ENCODE data around the gene CD52.
"Not testable (repeated sequence)": the region's sequence is repeated elsewhere in the genome, so short reads cannot be mapped to it uniquely, and the experiment has no call there.

Gene CD52

GRCh38 chr1:26322042-26322331 is 4.2 kb downstream of the CD52 start:
- Mint-ChIP-seq H3K4me1 (peaks cover 5% of the 10 kb centered on the region), H3K9me3 (no peaks in the 10 kb centered on the region), H3K27ac (no peak overlapping the region), H3K27me3 (ENCODE audit: low read depth) (peaks cover 11% of the 10 kb centered on the region), H3K4me3 (no peak overlapping the region), H3K36me3 (ENCODE audit: low read depth) (no peaks in the 10 kb centered on the region)
- TF ChIP-seq CTCF (IDR thresholded peaks at IDR 0.05; ENCODE audit: unreplicated experiment in 3 of 3): no peak

GRCh38 chr1:26323382-26323781 is 5.6 kb downstream of the CD52 start:
- Mint-ChIP-seq H3K27me3 (ENCODE audit: low read depth) (peaks cover 6% of the 10 kb centered on the region), H3K9me3 (no peaks in the 10 kb centered on the region), H3K4me1 (peaks cover 5% of the 10 kb centered on the region), H3K27ac (no peak overlapping the region), H3K36me3 (ENCODE audit: low read depth) (no peaks in the 10 kb centered on the region), H3K4me3 (no peak overlapping the region)
- no peak for TF ChIP-seq CTCF (IDR thresholded peaks at IDR 0.05; ENCODE audit: unreplicated experiment in 3 of 3)

GRCh38 chr1:26324550-26324949 is 6.8 kb downstream of the CD52 start:
- no peak overlapping the region for H3K27ac Mint-ChIP-seq
- no peak for TF ChIP-seq CTCF (IDR thresholded peaks at IDR 0.05; ENCODE audit: unreplicated experiment in 3 of 3)
- H3K9me3 Mint-ChIP-seq: no peaks in the 10 kb centered on the region
- no peak overlapping the region for H3K4me3 Mint-ChIP-seq
- no peaks in the 10 kb centered on the region for H3K36me3 Mint-ChIP-seq (ENCODE audit: low read depth)
- peaks cover 5% of the 10 kb centered on the region for H3K4me1 Mint-ChIP-seq
- H3K27me3 Mint-ChIP-seq (ENCODE audit: low read depth): peaks cover 5% of the 10 kb centered on the region

DNA sequence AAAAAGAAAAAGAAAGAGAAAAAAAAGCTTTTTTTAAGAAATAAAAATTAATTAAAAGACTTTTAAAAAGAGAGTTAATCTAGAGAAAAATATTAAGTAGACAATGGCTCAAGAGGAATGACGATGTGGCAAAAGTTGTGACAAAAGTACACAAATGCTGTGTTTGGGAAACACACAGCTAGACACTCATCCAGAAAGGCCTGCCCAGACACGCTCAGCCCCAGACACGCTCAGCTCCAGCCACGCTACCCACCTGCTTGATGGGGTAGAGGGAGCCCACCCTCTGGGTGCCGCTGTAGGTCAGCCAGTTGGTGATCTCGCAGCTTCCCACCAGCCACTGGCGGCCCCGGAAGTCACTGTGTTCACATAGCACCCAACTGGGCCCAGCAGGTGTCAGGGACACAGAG is 10.2 kb downstream of the CD52 start:
- H3K9me3 Mint-ChIP-seq: no peaks in the 10 kb centered on the region

GRCh38 chr1:26328597-26328996 is 10.8 kb downstream of the CD52 start:
- H3K4me3 Mint-ChIP-seq: no peak overlapping the region
- no peaks in the 10 kb centered on the region for H3K4me1 Mint-ChIP-seq
- no peaks in the 10 kb centered on the region for H3K9me3 Mint-ChIP-seq
- TF ChIP-seq CTCF (IDR thresholded peaks at IDR 0.05; ENCODE audit: unreplicated experiment in 3 of 3): no peak
- H3K36me3 Mint-ChIP-seq (ENCODE audit: low read depth): no peaks in the 10 kb centered on the region
- H3K27me3 Mint-ChIP-seq (ENCODE audit: low read depth): peaks cover 6% of the 10 kb centered on the region
- H3K27ac Mint-ChIP-seq: no peak overlapping the region

More for the DNA sequence above, 10.2 kb downstream of the CD52 start:
- Mint-ChIP-seq H3K4me3 (no peak overlapping the region), H3K4me1 (no peaks in the 10 kb centered on the region), H3K27ac (no peak overlapping the region), H3K27me3 (ENCODE audit: low read depth) (peaks cover 8% of the 10 kb centered on the region), H3K36me3 (ENCODE audit: low read depth) (no peaks in the 10 kb centered on the region)
- no peak for TF ChIP-seq CTCF (IDR thresholded peaks at IDR 0.05; ENCODE audit: unreplicated experiment in 3 of 3)

DNA sequence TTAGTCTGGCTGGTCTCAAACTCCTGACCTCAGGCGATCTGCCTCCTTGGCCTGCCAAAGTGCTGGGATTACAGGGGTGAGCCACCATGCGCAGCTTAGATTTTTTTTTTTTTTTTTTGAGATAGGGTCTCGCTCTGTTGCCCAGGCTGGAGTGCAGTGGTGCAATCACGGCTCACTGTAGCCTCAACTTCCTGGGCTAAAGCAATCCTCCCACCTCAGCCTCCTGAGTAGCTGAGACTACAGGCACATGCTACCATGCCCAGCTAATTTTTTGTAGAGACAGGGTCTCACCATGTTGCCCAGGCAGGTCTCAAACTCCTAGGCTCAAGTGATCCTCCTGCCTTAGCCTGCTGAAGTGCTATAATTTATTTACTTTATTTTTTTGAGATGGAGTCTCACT is 11.6 kb downstream of the CD52 start:
- H3K9me3 Mint-ChIP-seq; H3K4me3 Mint-ChIP-seq; H3K36me3 Mint-ChIP-seq (ENCODE audit: low read depth); H3K4me1 Mint-ChIP-seq; H3K27ac Mint-ChIP-seq: not testable (repeated sequence)
- peaks cover 11% of the 10 kb centered on the region for H3K27me3 Mint-ChIP-seq (ENCODE audit: low read depth)

DNA sequence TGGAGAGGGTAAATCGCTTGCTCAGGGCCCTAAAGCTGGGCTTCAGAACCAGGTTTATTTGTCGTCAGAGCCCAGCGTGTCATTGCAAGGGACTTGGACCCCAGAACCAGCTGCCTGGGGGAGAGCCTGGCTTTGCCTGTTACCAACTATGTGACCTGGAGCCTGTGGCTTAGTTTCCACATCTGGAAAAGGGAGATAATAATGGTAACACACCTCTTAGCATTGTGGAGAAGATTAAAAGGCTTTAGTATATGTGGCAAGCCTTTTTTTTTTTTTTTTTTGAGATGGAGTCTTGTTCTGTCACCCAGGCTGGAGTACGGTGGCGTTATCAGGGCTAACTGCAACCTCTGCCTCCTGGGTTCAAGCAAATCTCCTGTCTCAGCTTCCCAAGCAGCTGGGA is 12.5 kb downstream of the CD52 start:
- Mint-ChIP-seq H3K27me3 (ENCODE audit: low read depth) (peaks cover 20% of the 10 kb centered on the region), H3K27ac (no peak overlapping the region), H3K36me3 (ENCODE audit: low read depth) (no peaks in the 10 kb centered on the region), H3K4me3 (no peak overlapping the region), H3K9me3 (no peaks in the 10 kb centered on the region), H3K4me1 (no peaks in the 10 kb centered on the region)
- no peak for TF ChIP-seq CTCF (IDR thresholded peaks at IDR 0.05; ENCODE audit: unreplicated experiment in 3 of 3)

DNA sequence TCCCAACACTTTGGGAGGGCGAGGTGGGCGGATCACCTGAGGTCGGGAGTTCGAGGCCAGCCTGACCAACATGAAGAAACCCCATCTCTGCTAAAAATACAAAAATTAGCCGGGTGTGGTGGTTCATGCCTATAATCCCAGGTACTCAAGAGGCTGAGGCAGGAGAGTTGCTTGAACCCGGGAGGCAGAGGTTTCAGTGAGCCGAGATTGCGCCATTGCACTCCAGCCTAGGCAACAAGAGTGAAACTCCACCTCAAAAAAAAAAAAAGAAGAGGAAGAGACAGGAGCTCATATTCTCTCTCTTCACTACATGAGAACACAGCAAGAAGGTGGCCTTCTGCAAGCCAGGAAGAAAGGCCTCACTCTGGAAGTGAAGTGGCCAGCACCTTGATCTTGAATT is 15.6 kb downstream of the CD52 start:
- not testable (repeated sequence) for H3K4me1 Mint-ChIP-seq
- peaks cover 47% of the 10 kb centered on the region for H3K27me3 Mint-ChIP-seq (ENCODE audit: low read depth)

More for the DNA sequence above, 15.6 kb downstream of the CD52 start:
- H3K36me3 Mint-ChIP-seq (ENCODE audit: low read depth); H3K4me3 Mint-ChIP-seq; H3K9me3 Mint-ChIP-seq; H3K27ac Mint-ChIP-seq: not testable (repeated sequence)
